Activated T-cell treated with anti-CD3 and anti-CD28 coated beads, Interleukin-2, amount 50 U/mL, for 1 hour (primary cell): ENCODE data around the gene CCDC170.
"Not testable (repeated sequence)": the region's sequence is repeated elsewhere in the genome, so short reads cannot be mapped to it uniquely, and the experiment has no call there.

ENCODE experiments used
- DNase-seq: peaks from one replicate; pipeline ENCODE4 v3.0.0-alpha.2; 2020

The CCDC170 gene

DNA sequence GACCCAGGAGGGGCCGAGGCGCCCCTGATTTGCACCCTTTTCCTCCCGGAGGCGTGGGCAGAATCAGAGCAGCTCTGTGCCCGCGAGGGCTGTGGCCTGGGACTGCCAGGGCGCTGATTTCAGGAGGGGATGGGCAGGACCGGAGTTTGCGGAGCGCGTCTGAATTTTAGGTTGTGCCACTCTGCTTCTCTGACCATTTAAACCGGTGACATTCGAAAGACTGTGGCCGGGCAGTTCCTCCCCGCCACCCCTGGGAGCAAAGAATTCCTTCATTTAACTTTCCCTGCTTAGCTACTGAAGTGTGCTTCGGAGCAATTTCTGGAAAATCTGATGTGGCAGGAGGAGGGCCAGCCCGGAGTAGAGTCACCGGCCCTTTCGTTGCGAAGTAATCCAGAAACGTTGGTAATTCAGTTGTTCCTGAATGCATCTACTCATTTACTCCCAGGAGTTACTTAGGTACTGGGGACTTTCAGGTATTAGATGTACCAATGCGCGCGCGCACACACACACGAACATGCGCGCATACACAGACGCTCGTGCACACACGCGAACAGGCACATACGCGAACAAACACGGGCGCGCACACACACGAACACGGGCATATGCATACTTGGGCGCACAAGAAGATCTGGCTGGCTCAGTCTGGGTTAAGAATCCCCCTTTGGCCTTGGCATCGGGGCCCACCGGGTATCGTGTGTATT lies 568 bp downstream of the CCDC170 start:
- no peak for DNase-seq

DNA sequence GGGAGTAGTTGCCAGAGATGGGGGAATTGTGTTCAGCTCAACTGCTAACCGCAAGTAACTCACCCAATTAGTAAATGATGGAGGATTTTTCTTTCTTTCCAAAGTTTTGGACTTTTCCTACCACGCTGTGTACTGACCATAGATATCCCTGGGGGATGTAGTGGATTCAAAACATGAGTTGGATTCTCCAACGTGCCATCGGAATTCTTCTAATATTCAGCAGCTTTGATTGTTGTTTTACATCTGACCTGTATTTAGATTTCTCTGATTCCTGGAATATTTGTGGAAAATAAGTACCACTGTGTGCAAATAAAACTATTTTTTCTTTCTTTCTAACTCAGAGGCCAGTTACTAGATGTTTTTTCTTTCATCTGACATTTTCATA lies 1.1 kb downstream of the CCDC170 start:
- DNase-seq = no peak

DNA sequence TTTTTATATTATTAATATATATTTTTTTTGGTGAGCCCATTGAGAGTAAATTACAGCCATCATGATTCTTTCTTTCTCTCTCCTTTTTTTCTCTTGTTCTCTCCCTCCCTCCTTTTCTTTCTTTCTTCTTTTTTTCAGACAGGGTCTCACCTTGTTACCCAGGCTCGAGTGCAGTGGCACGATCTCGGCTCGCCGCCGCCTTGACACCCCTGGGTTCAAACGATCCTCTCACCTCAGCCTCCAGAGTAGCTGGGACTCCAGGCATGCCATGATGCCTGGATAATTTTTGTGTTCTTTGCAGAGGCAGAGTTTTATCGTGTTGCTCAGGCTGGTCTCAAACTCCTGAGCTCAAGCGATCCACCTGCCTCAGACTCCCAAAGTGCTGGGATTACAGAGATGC lies 1.6 kb downstream of the CCDC170 start:
- DNase-seq = no peak

DNA sequence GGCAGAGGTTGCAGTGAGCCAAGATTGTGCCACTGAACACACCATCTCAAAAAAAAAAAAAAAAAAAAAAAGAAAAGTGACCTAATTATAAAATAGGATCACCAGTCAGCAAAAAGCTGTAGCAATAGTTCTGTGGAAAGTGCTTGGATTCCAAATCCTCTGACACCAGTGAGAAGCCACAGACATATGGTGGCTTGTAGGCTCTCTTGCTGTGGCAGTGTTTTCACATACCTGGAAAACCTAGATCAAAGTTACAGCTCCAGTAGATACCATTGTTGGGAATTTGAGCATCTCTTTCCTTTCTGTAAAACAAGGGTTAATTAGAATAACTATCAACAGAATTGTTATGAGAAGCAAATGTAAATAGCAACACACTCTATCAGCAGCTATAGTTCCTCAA lies 4.1 kb downstream of the CCDC170 start:
- no peak for DNase-seq

DNA sequence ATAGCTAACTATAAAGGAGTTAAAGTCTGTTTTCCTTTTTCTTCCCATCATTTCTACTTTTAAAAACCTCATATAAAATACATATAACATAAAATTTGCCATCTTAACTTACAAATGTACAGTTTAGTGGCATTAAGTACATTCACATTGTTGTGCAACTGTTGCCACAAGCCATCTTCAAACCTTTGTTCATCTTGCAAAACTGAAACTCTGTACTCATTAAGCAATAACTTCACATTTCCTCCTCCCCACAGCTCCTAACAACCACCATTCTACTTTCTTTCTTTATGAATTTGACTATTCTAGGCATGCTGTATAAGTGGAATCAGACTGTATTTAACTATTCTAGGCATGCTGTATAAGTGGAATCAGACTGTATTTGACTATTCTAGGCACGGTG lies 4.5 kb downstream of the CCDC170 start:
- DNase-seq = no peak

DNA sequence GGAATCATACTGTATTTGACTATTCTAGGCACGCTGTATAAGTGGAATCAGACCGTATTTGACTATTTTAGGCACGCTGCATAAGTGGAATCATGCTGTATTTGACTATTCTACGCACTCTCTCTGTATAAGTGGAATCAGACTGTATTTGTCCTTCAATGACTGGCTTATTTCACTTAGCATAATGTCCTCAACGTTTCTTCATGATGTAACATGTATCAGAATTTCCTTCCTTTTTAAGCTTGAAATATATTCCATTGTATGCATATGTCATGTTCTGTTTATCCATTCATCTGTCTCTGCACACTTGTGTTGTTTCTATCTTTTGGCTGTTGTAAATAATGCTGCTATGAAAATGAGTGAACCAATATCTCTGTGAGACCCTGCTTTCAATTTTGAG lies 5.7 kb downstream of the CCDC170 start:
- DNase-seq = no peak

DNA sequence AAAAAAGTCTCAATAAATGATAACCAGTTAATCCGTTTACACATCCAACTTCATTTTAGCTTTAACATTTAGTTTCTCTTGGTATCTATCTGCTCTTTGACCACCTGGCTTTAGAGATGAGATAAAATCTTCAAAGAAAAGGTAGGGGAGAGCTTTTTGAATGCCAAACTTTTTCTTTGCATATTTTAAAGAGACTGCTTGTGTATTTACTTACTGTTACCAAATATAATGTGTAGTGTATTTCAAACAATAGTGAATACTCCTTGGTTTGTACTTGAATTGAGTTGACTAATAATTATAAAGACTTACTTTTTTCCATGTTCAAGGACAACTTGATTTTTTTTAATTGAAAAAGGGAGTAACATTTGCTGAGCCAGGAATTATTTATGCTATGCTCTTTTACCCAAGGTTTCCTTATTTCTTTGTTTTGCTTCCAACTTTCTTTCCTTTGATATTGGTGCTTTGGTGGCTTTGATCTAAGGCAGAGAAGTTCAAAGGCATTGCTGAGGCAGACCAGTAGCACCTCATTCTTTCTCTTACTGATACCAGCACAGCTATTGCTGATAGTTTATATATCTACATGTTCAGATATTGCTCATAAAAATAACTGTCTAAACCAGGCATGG lies 7.8 kb downstream of the CCDC170 start:
- DNase-seq = no peak

DNA sequence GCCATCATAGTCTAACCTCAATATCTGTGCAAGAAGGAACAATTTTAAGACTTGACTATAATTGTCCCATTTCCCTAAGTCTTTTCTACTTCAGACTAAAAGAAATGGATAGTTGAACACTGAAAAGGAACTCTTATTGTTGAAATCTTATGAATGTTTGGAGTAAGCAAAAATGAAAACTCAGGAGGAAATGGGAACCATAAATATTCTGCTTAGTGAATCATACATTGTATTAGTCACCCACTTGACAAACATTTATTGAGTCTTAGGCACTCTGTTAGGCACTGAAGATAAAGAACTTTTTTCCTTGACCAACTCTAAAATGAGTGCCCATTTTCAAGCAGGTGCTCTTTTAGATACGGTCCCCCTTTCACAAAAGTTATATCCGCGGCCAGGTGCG lies 8.7 kb downstream of the CCDC170 start:
- DNase-seq = no peak

DNA sequence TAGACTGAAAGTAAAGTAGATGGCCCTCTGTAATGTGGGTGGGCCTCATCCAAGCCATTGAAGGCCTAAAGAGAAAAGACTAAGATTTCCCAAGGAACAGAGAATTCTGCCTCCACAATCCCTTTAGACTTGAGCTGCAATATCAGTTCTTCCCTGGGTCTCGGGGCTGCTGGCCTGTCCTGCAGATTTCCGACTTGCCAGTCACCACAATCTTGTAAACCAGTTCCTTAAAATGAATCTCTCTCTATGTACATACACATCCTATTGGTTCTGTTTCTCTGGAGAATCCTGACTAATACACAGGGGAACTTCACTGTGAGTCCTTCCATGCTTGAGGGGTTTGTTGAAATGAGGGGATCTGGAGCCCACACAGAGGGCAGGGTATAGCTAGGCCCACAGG lies 12.9 kb downstream of the CCDC170 start:
- no peak for DNase-seq

DNA sequence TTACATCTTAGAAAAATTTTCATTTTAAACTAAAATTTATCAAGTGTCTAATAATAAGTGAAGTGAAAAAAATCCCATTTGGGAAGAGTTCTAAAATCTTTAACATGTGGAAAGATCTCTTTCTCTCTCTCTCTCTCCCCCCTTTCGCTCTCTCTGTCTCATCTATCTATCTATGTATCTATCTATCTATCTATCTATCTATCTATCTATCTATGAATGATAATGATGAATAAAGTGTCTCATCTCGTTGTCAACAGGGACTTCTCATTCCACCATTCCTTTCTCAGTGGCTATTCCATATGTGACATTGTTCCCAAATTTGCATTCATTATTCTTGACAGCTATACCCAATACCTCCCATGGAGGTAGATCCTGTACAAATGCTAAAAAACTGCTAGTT lies 15.2 kb downstream of the CCDC170 start:
- DNase-seq = no peak

DNA sequence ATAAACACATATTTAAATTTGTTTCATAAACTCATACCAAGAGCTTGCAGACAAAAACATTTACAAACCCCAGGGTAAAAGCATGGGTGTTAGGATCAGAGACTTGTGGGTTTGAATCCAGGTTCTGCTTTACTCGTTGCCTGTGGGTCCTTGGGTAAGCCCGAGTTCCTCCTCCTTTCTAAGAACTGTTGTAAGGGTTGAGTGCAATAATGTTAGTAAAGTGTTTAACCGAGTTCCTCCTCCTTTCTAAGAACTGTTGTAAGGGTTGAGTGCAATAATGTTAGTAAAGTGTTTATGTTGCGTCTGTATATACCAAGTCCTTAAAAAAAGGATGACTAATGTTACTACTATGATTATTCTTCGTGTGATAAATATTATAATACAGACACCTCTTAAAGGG lies 18.7 kb downstream of the CCDC170 start:
- no peak for DNase-seq

DNA sequence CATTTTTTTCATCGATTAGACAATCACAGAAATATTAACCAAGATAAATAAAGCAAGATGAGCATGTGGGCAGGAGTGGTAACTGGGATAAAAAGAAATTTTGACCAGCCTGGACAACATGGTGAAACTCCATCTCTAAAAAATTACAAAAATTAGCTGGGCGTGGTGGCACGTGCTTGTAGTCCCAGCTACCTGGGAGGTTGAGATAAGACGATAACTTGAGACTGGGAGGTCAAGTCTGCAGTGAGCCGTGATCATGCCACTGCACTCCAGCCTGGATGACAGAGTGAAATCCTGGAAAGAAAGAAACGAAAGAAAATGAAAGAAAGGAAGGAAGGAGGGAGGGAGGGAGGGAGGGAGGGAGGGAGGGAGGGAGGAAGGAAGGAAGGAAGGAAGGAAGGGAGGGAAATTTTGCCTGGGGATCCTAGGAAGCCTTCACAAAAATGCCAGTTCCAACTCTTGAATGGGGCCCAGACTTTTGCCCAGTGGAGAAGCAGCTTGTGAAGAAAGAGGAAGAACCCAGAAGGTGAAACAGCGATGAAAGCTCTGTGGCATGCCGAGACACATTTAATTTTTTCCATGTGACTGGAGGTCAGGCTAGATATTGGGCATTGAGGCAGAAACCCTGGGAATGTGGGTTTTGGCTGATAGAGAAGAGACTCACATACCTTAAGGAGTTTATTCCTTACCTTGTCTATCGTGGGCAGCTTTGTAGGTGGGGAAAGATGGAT lies 20.3 kb downstream of the CCDC170 start:
- DNase-seq = no peak

DNA sequence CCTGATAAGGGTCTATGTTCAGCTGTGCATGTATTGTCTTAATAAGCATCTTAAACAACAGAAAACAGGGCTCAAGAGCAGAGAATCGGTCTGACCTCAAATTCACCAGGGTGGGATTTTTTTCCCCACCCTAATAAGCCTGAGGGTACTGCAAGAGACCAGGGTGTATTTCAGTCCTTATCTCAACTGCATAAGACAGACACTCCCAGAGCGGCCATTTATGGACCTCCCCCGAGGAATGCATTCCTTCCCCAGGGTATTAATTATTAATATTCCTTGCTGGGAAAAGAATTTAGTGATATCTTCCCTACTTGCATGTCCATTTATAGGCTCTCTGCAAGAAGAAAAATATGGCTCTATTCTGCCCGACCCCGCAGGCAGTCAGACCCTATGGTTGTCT lies 25.2 kb downstream of the CCDC170 start:
- not testable (repeated sequence) for DNase-seq

DNA sequence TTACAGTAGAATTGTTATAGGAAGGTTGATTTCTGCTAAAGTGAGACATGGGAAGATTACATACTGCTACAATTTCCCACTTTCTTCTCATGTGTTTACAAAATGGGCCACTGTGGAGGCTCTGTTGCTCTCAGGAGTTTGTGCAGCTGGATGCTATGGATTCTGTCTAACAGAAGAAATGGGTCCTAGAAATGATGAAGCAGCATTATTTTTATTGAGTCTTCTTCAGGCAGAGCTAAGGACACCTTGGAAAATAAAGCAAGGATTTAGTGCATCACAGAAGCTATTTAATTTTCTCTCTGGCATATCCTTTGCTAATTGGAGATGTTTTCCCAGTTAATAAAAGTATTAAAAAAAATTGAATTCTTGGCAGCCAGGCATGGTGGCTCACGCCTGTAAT lies 29.2 kb downstream of the CCDC170 start:
- no peak for DNase-seq

DNA sequence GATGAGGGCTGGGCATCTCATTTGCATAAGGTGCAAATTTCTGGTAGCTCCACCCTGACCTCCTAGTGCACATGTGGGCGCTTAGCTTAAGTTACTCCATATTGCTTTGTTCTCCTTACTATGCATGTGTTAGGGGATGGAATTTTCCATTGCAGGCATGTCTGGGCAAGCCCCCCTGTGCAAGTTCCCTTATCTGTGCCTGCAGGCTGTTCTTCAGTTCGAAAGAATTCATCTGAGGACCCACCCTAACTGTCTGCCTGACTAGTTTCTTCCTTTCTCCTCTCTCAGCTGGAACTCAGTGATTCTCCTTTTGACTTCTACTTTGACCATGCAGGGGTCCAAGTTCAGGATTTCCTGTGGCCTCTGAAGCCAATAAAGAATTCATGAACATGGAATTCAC lies 30.2 kb downstream of the CCDC170 start:
- no peak for DNase-seq

DNA sequence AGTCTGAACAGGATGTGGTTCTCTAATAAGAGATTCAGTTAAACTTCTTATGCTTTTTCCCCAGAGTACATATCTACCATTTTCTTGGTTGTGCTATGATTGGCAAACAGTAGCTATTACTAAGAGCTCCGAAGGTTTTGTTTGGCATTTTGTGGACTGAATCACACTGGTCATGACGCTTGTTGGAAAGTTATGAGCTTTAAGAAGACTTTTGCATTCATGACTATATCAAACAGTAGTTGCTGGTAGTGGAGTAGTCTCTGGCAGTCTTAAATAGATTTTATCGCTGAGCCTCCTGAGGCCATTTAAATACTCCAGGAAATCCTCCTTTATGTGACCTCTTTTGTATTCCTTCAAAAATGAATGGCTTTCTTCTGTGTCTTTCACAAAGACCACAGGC lies 40.8 kb downstream of the CCDC170 start:
- no peak for DNase-seq

DNA sequence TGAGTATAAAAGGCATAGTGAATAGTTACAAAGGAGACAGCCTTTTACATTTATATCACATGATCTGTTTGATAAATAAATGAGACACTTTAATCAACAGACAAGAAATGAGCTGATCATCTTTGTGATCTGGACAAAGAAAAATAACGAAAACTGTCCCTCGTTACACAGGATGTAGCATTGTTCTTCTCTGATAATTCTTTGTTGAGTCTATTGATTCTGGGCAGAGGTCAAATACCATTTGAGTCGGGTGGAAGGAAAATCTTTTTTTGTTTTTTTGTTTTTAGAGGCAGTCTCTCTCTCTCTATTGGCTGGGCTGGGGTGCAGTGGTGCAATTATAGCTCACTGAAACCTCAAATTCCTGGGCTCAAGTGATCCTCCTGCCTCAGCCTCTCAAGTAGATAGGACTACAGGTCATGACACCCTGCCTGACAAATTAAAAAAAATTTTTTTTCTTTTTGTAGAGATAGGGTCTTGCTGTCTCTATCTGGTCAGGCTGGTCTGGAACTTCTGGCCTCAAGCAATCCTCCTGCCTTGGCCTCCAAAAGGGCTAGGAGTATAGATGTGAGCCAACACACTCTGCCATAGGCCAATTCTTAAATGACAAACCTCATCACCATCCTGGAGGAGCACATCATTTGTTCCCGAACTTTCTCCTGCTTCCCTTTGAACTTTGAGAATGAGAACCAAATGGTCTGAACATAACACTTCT lies 41.8 kb downstream of the CCDC170 start:
- DNase-seq = no peak

DNA sequence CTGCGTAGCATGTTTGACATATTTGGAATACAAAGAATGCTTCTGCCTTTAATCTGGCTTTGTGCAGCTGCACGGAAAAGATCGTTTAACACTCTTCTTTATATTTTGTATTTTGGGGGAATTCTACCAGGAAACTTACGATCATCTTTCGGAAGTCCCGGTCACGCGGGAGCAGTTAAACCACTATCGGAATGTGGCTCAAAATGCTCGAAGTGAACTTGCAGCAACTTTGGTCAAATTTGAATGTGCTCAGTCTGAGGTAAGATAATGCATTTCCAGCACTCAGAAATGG lies 42.3 kb downstream of the CCDC170 start:
- DNase-seq = no peak

DNA sequence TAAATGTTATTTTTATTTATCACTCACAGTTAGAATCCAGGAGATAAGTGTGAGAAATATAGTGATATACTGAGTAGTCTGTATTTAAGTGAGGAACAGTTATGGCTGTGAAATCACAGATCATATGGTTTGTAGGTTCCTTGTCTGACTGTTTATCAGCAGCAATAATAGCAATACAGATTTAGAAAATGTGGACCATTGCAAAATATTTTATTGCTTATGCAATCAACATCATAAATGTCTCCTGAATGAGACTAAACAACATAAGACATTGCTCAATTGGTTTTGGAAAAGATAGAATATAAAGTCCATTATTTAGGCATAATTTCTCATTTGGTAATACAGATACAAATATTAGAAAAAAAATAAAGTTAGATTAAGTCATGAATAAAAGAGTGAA lies 43.7 kb downstream of the CCDC170 start:
- DNase-seq = no peak

DNA sequence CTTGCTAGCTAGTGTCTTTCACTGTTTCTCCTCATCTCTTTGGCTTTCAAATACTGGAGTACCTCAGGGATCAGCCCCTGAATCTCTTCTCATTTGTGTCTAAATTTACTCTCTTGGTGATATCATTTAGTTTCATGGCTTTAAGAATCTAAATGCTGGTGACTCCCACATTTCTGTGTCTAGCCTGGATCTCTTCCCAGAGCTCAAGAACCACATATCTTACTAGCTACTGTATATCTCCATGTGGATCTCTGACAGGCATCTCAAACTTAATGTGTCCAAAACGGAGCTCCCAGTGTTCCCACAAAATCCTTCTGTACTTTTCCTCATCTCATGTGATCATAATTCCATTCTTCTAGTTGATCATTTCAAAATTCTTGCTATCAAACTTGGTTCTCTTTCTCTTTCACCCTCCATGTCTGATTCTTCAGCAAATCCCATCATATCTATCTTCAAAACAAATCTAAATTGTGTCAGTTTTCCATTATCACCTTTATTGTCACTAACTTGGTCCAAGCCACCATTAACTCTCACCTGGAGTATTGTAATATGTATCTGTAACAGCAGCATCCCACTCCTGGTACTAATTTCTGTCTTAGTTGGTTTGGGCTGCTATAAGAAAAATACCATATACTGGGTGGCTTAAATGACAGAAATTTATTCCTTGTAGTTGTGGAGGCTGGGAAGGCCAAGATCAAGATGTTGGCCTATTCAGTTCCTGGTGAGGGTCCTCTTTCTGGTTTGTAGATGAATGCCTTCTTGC lies 45.9 kb downstream of the CCDC170 start:
- no peak for DNase-seq

DNA sequence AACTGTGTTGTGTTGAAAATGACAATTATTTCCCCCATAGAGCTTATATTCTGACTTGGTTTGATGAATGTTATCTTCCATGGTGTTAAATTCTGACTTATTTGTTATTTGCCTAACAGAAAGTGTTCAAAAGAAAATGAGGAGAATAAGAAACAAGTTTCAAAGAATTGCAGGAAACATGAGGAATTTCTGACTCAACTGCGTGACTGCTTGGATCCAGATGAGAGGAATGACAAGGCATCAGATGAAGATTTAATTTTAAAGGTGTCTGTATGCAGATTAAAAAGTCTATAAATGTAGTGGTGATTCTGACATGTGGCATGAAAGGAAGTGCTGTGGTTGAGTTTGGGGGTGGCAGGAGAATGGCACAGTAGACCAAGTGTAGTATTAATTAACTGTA lies 50.6 kb downstream of the CCDC170 start:
- DNase-seq = no peak

DNA sequence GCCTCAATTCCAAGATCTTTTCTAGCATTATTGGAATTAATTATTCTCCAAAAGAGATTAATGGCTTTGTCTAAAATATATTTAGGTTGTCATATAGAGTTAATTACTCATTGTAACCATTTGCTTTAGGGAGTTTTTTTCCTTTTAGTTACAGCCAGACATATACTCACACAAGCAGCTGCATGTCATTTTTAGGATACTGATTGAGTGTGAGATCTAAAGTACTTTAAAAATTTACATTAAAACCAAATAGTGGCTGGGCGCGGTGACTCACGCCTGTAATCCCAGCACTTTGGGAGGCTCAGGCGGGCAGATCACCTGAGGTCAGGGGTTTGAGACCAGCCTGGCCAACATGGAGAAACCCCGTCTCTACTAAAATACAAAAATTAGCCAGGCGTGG lies 51.1 kb downstream of the CCDC170 start:
- not testable (repeated sequence) for DNase-seq

DNA sequence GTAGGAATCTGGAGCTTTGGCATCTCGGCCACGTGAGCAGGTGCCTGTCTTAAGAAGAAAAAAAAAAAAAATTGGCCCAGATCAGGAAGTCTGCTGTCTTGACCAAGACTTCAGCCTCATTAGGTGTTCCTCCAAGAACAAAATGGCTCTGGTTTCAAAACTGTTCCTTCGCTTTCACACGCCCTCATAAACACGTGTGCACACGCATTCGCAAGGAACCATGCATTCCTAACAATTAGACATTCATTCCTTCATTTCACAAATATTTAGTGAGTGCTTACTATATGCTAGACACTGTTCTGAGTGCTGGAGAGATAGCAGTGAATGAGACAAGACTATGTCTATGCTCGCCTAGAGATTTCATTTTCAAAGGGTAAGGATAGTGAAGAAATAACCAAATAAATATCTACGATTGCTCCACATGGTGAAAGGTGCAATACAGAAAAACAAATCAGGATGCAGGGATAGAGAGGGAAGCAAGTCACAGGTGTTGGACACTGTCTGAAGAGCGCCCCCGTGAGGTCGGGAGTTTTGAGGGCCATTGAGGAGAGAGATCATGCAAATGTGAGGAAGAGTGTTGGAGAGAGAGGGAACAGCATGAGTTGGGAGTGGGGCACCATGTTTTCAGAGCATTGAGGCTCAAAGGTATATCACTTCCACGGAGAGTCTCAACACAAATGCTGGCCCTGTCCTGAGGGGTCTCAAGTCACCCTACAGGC lies 53.3 kb downstream of the CCDC170 start:
- DNase-seq = no peak
